ENCODE measurements around the gene MYDGF.

The MYDGF gene

GRCh38 chr19:4707322-4707721, 37.2 kb upstream of the MYDGF start:
- Histone ChIP-seq H3K4me3 (ENCODE audit: control insufficient read depth in 1 of 7, extremely low read depth in 1 of 7, insufficient read depth in 4 of 7, low read depth in 2 of 7, low read length in 6 of 7) (no peak overlapping the region), H3K4me1 (ENCODE audit: control extremely low read depth in 1 of 4, control insufficient read depth in 4 of 4, insufficient read depth in 4 of 4, low read length in 3 of 4) (no peaks in the 10 kb centered on the region), H3K27ac (ENCODE audit: insufficient read depth in 1 of 2, low read depth in 1 of 2, low read length in 2 of 2, poor library complexity in 1 of 2, severe bottlenecking in 2 of 2) (no peak overlapping the region), H3K9me3 (ENCODE audit: control extremely low read depth in 1 of 5, control insufficient read depth in 4 of 5, insufficient read depth in 2 of 5, low read depth in 1 of 5, low read length in 4 of 5) (no peaks in the 10 kb centered on the region), H3K27me3 (replicated peaks in 2 of 5; ENCODE audit: control insufficient read depth in 4 of 5, insufficient read depth in 5 of 5, low read length in 4 of 5) (no peaks in the 10 kb centered on the region), H3K36me3 (ENCODE audit: control insufficient read depth in 4 of 4, insufficient read depth in 4 of 4, low read length in 3 of 4) (peaks cover 7 to 66% (median 50%) of the 10 kb centered on the region in 4 experiments)
- CTCF ChIA-PET = no interaction called here
- no peak for DNase-seq
- POLR2A ChIA-PET = no interaction called here
- 98% methylated on average over 8 of the region's 12 CpGs for WGBS (ENCODE audit: insufficient coverage)

GRCh38 chr19:4705413-4706131, 35.4 kb upstream of the MYDGF start:
- no peaks in the 10 kb centered on the region for H3K4me1 ChIP-seq (ENCODE audit: control extremely low read depth in 1 of 4, control insufficient read depth in 4 of 4, insufficient read depth in 4 of 4, low read length in 3 of 4)
- 98% methylated on average over 19 of the region's 19 CpGs for WGBS (ENCODE audit: insufficient coverage)
- DNase-seq = no peak
- no peaks in the 10 kb centered on the region for H3K9me3 ChIP-seq (ENCODE audit: control extremely low read depth in 1 of 5, control insufficient read depth in 4 of 5, insufficient read depth in 2 of 5, low read depth in 1 of 5, low read length in 4 of 5)
- peaks cover 16 to 68% (median 54%) of the 10 kb centered on the region in 4 experiments for H3K36me3 ChIP-seq (ENCODE audit: control insufficient read depth in 4 of 4, insufficient read depth in 4 of 4, low read length in 3 of 4)
- POLR2A ChIA-PET = no interaction called here
- no peaks in the 10 kb centered on the region for H3K27me3 ChIP-seq (replicated peaks in 2 of 5; ENCODE audit: control insufficient read depth in 4 of 5, insufficient read depth in 5 of 5, low read length in 4 of 5)
- CTCF ChIA-PET = no interaction called here
- H3K4me3 ChIP-seq (ENCODE audit: control insufficient read depth in 1 of 7, extremely low read depth in 1 of 7, insufficient read depth in 4 of 7, low read depth in 2 of 7, low read length in 6 of 7) = no peak overlapping the region
- H3K27ac ChIP-seq (ENCODE audit: insufficient read depth in 1 of 2, low read depth in 1 of 2, low read length in 2 of 2, poor library complexity in 1 of 2, severe bottlenecking in 2 of 2) = no peak overlapping the region

- Histone ChIP-seq H3K9me3 (ENCODE audit: control extremely low read depth in 1 of 5, control insufficient read depth in 4 of 5, insufficient read depth in 2 of 5, low read depth in 1 of 5, low read length in 4 of 5) (no peaks in the 10 kb centered on the region), H3K4me3 (ENCODE audit: control insufficient read depth in 1 of 7, extremely low read depth in 1 of 7, insufficient read depth in 4 of 7, low read depth in 2 of 7, low read length in 6 of 7) (no peak overlapping the region), H3K36me3 (ENCODE audit: control insufficient read depth in 4 of 4, insufficient read depth in 4 of 4, low read length in 3 of 4) (peaks cover 23 to 69% (median 54%) of the 10 kb centered on the region in 4 experiments), H3K27me3 (replicated peaks in 2 of 5; ENCODE audit: control insufficient read depth in 4 of 5, insufficient read depth in 5 of 5, low read length in 4 of 5) (no peaks in the 10 kb centered on the region), H3K27ac (ENCODE audit: insufficient read depth in 1 of 2, low read depth in 1 of 2, low read length in 2 of 2, poor library complexity in 1 of 2, severe bottlenecking in 2 of 2) (no peak overlapping the region), H3K4me1 (ENCODE audit: control extremely low read depth in 1 of 4, control insufficient read depth in 4 of 4, insufficient read depth in 4 of 4, low read length in 3 of 4) (no peaks in the 10 kb centered on the region)
- 96% methylated on average over 8 of the region's 9 CpGs for WGBS (ENCODE audit: insufficient coverage)
- DNase-seq = no peak
- ChIA-PET POLR2A (no interaction called here), CTCF (no interaction called here)
Observed at GRCh38 chr19:4704317-4704673, 34.2 kb upstream of the MYDGF start.

GRCh38 chr19:4703671-4704316, 33.7 kb upstream of the MYDGF start:
- no peak overlapping the region for H3K4me3 ChIP-seq (ENCODE audit: control insufficient read depth in 1 of 7, extremely low read depth in 1 of 7, insufficient read depth in 4 of 7, low read depth in 2 of 7, low read length in 6 of 7)
- H3K4me1 ChIP-seq (ENCODE audit: control extremely low read depth in 1 of 4, control insufficient read depth in 4 of 4, insufficient read depth in 4 of 4, low read length in 3 of 4) = no peaks in the 10 kb centered on the region
- ChIA-PET CTCF (no interaction called here), POLR2A (no interaction called here)
- peaks cover 25 to 71% (median 54%) of the 10 kb centered on the region in 4 experiments for H3K36me3 ChIP-seq (ENCODE audit: control insufficient read depth in 4 of 4, insufficient read depth in 4 of 4, low read length in 3 of 4)
- H3K9me3 ChIP-seq (ENCODE audit: control extremely low read depth in 1 of 5, control insufficient read depth in 4 of 5, insufficient read depth in 2 of 5, low read depth in 1 of 5, low read length in 4 of 5) = no peaks in the 10 kb centered on the region
- H3K27me3 ChIP-seq (replicated peaks in 2 of 5; ENCODE audit: control insufficient read depth in 4 of 5, insufficient read depth in 5 of 5, low read length in 4 of 5) = no peaks in the 10 kb centered on the region
- no peak for DNase-seq
- WGBS (ENCODE audit: insufficient coverage) = 94% methylated on average over 23 of the region's 28 CpGs
- H3K27ac ChIP-seq (ENCODE audit: insufficient read depth in 1 of 2, low read depth in 1 of 2, low read length in 2 of 2, poor library complexity in 1 of 2, severe bottlenecking in 2 of 2) = no peak overlapping the region

- ChIA-PET CTCF (no interaction called here), POLR2A (no interaction called here)
- no peak overlapping the region for H3K4me3 ChIP-seq (ENCODE audit: control insufficient read depth in 1 of 7, extremely low read depth in 1 of 7, insufficient read depth in 4 of 7, low read depth in 2 of 7, low read length in 6 of 7)
- no peak overlapping the region for H3K27ac ChIP-seq (ENCODE audit: insufficient read depth in 1 of 2, low read depth in 1 of 2, low read length in 2 of 2, poor library complexity in 1 of 2, severe bottlenecking in 2 of 2)
- no peaks in the 10 kb centered on the region for H3K9me3 ChIP-seq (ENCODE audit: control extremely low read depth in 1 of 5, control insufficient read depth in 4 of 5, insufficient read depth in 2 of 5, low read depth in 1 of 5, low read length in 4 of 5)
- DNase-seq = no peak
- H3K27me3 ChIP-seq (replicated peaks in 2 of 5; ENCODE audit: control insufficient read depth in 4 of 5, insufficient read depth in 5 of 5, low read length in 4 of 5) = no peaks in the 10 kb centered on the region
- H3K4me1 ChIP-seq (ENCODE audit: control extremely low read depth in 1 of 4, control insufficient read depth in 4 of 4, insufficient read depth in 4 of 4, low read length in 3 of 4) = no peaks in the 10 kb centered on the region
- peaks cover 27 to 75% (median 58%) of the 10 kb centered on the region in 4 experiments for H3K36me3 ChIP-seq (ENCODE audit: control insufficient read depth in 4 of 4, insufficient read depth in 4 of 4, low read length in 3 of 4)
- 100% methylated on average over 7 of the region's 11 CpGs for WGBS (ENCODE audit: insufficient coverage)
Observed at GRCh38 chr19:4702764-4703163, 32.6 kb upstream of the MYDGF start.

- DNase-seq = no peak
- ChIA-PET CTCF (no interaction called here), POLR2A (no interaction called here)
- H3K4me1 ChIP-seq (ENCODE audit: control extremely low read depth in 1 of 4, control insufficient read depth in 4 of 4, insufficient read depth in 4 of 4, low read length in 3 of 4) = no peaks in the 10 kb centered on the region
- H3K4me3 ChIP-seq (ENCODE audit: control insufficient read depth in 1 of 7, extremely low read depth in 1 of 7, insufficient read depth in 4 of 7, low read depth in 2 of 7, low read length in 6 of 7) = no peak overlapping the region
- H3K36me3 ChIP-seq (ENCODE audit: control insufficient read depth in 4 of 4, insufficient read depth in 4 of 4, low read length in 3 of 4) = peaks cover 27 to 77% (median 63%) of the 10 kb centered on the region in 4 experiments
- H3K27me3 ChIP-seq (replicated peaks in 2 of 5; ENCODE audit: control insufficient read depth in 4 of 5, insufficient read depth in 5 of 5, low read length in 4 of 5) = no peaks in the 10 kb centered on the region
- WGBS (ENCODE audit: insufficient coverage) = 100% methylated on average over 2 of the region's 8 CpGs
- H3K9me3 ChIP-seq (ENCODE audit: control extremely low read depth in 1 of 5, control insufficient read depth in 4 of 5, insufficient read depth in 2 of 5, low read depth in 1 of 5, low read length in 4 of 5) = no peaks in the 10 kb centered on the region
- H3K27ac ChIP-seq (ENCODE audit: insufficient read depth in 1 of 2, low read depth in 1 of 2, low read length in 2 of 2, poor library complexity in 1 of 2, severe bottlenecking in 2 of 2) = no peak overlapping the region
Observed at GRCh38 chr19:4701557-4701956, 31.4 kb upstream of the MYDGF start.

GRCh38 chr19:4700693-4700970, 30.5 kb upstream of the MYDGF start:
- POLR2A ChIA-PET = no interaction called here
- no peak overlapping the region for H3K4me3 ChIP-seq (ENCODE audit: control insufficient read depth in 1 of 7, extremely low read depth in 1 of 7, insufficient read depth in 4 of 7, low read depth in 2 of 7, low read length in 6 of 7)
- WGBS (ENCODE audit: insufficient coverage) = 97% methylated on average over 11 of the region's 11 CpGs
- DNase-seq = no peak
- no peaks in the 10 kb centered on the region for H3K9me3 ChIP-seq (ENCODE audit: control extremely low read depth in 1 of 5, control insufficient read depth in 4 of 5, insufficient read depth in 2 of 5, low read depth in 1 of 5, low read length in 4 of 5)
- H3K36me3 ChIP-seq (ENCODE audit: control insufficient read depth in 4 of 4, insufficient read depth in 4 of 4, low read length in 3 of 4) = peaks cover 26 to 79% (median 60%) of the 10 kb centered on the region in 4 experiments
- no peaks in the 10 kb centered on the region for H3K27me3 ChIP-seq (replicated peaks in 2 of 5; ENCODE audit: control insufficient read depth in 4 of 5, insufficient read depth in 5 of 5, low read length in 4 of 5)
- no peaks in the 10 kb centered on the region for H3K4me1 ChIP-seq (ENCODE audit: control extremely low read depth in 1 of 4, control insufficient read depth in 4 of 4, insufficient read depth in 4 of 4, low read length in 3 of 4)
- H3K27ac ChIP-seq (ENCODE audit: insufficient read depth in 1 of 2, low read depth in 1 of 2, low read length in 2 of 2, poor library complexity in 1 of 2, severe bottlenecking in 2 of 2) = no peak overlapping the region
- CTCF ChIA-PET = no interaction called here

Data from common myeloid progenitor, CD34-positive (primary cell).